NK-92 treated with Interleukin-12 subunit alpha and Interleukin-12 subunit beta, amount 100 ng/mL, for 24 hours (cell line): ENCODE results near the gene PICK1.
"Not testable (repeated sequence)": the region's sequence is repeated elsewhere in the genome, so short reads cannot be mapped to it uniquely, and the experiment has no call there.

Source experiments
- DNase-seq: peaks from one replicate; lab custom pipeline; 2025; lab: John Stamatoyannopoulos, UW

PICK1 gene

DNA sequence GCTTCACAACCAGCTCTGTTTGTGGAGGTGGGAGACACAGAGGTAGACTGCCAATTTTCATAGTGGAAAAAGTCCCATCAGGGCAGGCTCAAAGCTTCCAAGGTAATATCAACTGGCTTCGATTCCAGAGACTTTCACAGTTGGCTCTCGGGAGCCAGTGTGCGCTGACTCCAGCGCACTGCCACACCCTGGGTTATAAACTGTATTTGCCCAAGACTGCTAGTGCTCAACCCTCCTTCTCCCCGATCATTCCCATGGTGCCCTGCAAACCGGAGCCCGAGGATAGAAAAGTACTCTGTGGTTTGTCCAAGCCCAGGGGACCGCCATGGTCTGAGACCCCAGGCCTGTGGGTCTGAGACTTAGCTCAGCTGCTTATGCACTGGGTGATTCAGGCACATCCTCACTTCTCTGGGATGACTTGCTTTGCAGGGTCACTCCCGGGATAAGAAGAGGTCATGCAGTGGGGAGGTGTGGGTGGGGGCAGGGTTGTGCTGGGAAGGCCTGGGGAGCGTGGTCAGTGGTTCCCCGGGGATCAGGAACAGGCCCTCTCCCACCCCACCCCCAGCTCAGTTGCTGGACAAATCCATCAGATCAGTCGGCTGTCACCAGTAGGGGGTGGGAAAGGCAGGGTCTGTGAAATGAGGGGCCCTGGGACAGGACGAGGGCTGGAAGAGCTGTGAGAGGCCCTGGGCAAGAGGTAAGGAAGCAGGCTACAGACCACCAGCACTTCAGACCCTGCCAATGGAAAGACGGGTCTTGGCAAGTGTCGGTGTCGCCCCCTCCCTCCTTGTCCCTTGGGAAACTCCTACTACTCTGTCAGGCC is 26.7 kb upstream of the PICK1 start:
- no peak for DNase-seq

DNA sequence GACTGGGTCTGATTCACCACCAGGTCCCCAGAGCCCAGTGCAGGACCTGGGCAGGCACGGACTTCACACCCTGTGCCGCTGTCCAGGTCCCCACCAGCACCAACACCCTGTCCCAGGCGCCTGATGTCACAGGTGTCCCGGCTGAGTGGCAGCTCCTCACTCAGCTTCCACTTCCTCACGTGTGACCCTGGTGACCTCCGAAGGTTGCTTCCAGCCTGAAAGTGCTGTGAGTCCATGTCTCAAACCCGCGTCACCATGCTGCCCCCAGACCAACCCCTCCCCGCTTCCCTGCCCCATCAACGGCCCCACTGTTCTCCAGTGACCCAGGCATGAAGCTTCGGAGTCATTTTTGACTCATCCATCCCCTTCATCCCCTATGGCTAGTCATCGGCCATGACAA is 25.7 kb upstream of the PICK1 start:
- DNase-seq, result no peak

GRCh38 chr22:38032681-38033521 is 24.3 kb upstream of the PICK1 start:
- DNase-seq, result no peak

DNA sequence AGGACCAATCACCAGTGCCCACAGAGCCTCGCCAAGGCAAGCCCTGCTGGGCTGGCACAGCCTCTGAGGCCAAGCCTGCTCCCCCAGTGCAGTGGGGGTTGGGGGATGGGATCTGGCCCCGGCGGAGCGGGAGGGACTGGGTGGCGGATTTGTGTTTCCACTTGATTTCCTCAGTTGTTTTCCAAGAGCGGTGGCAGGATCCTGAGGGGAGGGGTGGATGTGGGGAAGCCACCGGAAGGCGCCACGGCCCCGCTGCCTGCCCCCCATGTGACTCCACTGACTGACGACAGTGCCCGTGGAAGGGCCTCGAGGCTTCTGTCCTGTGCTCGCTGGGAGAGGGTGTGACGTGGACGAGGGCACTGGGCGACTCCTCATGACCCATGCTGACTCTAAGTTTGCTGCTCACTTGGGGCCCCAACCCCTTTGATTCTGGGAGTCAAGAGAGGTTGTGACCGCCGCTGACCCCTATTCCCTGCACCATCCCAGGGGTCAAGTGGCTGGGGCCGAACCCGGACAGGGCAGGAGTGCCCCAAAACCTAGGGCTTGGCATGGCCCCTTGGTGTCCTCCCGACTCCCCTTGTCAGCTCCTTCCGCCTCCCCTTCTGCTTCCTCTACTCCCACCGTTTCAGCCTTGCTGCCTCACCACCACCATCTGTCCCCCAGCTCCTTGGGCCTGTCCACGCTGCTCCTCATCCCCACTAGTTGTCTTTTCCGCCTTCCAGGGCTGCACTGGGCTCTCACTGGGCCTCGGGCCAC is 23.5 kb upstream of the PICK1 start:
- no peak for DNase-seq

DNA sequence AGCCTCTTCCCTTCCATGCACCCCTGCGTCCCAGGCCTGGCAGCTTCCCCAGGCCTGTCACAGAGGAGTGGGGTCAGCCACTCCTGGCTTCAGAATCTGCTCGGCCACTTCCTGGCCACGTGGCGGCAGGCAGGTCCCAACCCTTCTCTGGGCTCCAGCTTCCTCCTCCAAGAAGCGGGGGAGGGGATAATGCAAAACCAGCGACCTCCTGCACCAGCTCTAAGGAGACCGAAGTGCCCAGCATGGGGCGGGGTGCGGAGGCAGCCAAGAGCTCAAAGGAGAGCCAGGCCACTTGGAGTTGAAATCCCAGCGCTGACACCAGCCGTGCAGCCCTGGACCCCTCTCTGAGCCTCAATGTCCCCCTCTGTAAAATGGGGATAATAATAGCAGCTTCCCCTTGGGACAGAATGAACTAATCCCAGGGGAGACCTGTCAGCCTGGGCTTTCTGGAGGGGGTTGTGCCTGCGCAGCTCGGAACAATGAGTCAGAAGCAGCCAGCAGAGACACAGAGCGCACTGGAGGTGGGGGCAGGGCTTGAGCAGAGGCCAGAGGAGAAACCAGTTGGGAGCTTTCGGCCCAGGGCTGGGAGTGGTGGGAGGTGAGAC is 22.8 kb upstream of the PICK1 start:
- DNase-seq, result no peak

DNA sequence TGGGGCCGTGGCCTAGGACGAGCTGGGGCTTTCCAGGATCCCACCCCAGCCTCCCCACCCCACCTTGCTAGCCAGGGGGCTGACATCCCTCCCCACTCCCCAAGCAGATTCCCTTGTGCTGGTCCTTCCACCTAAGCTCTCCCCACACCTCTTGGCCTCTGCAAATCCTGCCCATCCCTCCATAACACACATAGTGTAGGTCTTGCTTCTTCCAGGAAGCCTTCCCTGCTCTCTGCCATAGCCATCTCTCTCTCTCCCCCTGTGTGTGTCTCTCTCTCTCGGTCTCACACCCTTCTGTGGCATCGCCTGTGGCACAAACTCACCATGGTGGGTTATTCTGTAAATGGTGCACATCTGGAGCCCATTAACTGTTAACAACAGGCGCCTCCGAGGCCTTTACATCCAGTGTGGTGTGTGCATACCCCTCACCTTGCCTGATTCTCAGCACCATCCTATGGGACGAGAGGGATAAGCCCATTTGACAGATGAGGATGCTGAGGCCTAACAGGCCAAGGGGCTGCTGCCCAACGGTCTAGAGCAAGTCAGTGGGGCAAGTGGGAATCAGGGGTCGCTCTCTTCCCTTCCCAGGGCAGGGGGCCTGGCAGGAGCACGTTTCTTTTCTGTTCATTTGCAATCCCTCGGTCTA is 22.2 kb upstream of the PICK1 start:
- no peak for DNase-seq

DNA sequence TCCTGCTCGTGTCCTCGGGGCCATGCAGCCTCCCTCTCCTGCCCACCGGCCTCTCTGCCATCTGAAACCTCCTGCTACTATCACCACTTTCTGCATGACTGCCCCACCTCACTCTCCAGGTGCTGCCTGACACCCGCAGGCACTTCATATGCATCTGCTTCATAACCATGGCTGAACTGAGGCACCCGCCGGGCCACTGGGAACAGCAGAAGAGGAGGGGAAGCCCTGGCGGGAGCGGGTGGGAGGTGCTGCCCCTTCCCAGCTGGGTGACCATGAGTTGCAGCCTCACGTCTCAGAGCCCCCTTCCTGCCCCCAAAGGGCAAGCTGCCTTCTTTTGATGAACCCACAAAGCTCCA is 21.7 kb upstream of the PICK1 start:
- no peak for DNase-seq

DNA sequence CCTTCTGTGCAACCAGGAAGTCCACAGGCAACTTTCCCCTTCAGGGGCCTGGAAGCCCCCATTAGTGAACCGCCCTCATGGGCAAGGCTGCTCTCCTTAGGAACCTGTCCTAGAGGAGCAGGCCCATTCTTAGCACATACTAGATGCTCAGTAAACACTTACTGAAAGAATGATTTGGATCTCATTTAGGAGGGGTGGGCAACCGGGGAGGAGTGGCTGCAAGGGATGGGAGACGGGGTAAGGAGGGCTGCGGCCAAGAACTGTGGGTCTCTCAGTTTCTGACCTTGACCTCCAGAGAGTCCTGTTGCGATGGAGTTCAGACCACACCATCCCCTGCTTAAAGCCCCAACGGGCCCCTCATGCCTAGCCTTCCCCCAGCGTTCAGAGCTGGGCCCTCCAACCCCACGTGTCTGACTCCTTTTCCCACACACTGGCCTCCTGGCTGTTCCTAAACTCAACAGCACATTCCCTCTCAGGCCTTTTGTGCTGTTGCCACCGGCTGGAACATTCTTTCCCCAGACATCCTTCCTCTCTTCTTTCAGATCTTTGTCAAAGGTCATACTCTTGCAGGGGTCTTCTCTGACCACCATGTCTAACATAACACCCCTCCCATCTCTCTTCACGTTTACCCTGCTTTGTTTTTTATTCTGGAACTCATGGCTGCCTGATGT is 20.7 kb upstream of the PICK1 start:
- DNase-seq, result no peak

- not testable (repeated sequence) for DNase-seq
These were observed 19.6 kb upstream of the PICK1 start for GRCh38 chr22:38037367-38038150.

DNA sequence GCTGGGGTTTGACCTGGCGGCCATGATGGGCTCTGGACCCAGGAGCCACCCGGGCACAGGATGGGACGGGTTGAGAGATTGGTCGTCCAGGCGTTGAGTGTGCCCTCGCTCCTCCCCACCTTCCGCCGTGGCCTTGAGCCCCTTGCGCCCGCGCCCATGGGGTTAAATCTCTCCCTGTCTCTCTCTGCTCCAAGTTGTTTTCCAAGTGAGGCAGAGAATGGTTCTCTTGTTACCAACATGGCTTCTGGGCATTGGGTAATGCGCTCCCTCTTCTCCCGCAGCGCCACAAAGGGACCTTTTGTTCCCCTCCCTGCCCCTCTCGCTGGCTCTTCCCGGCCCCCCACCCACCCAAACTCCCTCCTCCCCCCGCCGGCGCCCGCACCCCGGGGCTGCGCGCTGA is 18.8 kb upstream of the PICK1 start:
- no peak for DNase-seq

DNA sequence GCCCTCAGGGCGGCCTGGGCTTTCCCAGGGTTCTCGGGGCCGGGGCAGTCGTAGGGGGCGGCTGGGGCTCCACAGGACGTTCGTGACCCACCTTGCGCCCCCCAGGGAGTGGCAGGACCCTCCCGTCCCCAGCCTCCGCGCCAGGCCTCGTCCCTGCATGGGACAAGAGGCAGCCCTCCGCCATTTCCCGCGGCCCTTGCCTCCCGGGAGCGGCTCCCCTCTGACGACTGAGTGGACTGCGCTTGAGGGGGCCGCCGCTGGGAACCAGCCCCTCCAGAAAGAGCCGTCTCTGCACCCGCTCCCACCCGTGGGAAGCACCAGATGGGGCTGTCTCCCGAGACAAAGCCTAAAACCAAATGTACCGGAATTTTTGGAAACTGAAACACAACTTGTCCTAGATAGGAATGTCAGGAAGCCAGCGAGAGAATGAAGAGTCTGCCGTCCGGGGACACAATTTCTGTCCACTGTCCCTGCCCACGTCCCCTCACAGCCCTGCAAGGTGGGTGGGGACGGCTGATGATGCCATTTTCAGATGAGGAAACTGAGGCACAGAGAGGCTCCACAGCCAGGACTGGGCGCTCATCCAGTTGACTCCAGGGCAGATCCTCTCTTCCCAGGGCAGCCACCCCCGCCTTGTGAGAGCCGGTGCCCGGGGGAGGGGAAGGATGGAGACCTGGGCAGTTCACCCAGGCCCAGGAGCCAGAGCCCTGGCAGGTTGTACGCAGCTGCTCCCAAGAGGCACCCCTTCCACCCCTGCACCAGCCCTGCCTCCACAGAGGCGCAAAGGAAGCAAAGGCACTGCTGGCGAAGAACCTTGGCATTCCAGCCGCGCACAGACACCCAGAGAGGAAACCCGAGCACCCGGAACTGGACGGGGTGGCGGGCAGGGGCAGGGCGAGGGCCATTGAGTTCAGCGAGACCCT is 18.1 kb upstream of the PICK1 start:
- no peak for DNase-seq

DNA sequence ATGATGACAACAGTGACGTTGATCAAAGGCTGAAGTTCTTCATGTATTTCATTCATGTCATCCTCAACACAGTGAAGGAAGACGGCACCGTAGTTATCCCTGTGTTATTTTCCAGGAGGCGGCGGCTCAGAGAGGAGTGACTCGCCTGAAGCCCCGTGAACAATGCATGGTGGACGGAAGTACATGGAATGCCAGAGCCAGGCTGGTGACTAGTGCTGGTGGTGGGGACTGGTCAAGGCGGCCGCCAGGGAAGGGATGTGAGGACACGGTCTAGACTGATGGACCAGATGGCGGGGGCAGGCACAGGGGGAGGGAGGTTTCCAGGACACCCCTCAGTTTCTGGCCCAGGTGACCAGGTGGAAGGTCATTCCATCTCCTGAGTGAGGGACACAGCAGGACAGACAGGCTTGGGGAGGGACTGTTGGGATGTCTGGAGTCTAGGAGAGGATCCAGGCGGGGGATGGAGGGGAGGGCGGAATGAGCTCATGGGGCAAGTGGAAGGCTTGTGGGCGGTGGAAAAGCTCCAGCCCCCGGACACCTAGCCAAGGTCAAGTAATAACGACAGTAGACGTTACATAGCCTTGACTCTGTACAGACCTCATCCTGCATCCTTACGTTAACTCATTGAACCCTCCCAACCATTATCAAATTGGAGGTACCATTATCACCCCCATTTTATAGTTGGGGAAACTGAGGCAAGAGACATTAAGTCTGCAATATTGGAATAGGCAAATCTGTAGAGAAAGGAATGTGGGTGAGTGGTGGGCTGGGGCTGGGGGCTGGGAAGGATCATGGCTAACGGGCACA is 16.0 kb upstream of the PICK1 start:
- DNase-seq, result no peak

DNA sequence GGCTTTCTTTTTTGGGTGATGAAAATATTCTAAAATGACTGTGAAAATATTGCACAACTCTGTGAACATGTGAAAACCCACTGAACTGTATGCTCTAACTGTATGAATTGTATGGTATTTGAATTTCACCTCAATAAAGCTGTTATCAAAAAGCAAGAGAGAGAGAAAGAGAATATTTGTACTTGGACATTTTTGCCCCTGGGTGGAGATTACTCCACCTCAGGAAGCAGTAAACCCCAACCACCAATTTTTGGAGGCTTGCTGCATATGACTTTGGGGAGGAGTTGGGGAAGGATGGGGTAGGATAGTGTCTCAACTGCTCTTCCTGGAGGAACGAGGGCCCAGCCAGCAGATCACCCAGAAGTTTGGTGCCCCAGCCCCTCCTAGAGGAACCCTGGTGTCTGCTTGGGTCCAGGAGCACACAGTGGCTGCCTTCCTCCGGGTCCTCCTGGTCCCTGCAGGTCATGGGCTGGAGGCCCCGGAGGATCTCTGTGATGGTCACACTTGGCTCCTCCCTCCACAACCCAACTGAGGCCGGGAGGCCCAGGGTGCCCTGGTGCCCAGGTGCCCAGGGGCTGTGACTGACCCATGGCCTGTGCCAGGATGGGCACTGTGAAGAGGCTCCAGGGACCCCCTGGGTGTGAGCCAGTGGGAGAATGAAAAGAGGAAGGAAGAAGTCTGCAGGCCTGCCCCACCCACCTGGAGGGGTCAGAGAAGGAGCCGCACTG is 15.3 kb upstream of the PICK1 start:
- DNase-seq, result no peak

- DNase-seq, result no peak
These were observed 14.8 kb upstream of the PICK1 start for GRCh38 chr22:38042488-38042790.

- no peak for DNase-seq
These were observed 13.8 kb upstream of the PICK1 start for GRCh38 chr22:38043151-38044039.

DNA sequence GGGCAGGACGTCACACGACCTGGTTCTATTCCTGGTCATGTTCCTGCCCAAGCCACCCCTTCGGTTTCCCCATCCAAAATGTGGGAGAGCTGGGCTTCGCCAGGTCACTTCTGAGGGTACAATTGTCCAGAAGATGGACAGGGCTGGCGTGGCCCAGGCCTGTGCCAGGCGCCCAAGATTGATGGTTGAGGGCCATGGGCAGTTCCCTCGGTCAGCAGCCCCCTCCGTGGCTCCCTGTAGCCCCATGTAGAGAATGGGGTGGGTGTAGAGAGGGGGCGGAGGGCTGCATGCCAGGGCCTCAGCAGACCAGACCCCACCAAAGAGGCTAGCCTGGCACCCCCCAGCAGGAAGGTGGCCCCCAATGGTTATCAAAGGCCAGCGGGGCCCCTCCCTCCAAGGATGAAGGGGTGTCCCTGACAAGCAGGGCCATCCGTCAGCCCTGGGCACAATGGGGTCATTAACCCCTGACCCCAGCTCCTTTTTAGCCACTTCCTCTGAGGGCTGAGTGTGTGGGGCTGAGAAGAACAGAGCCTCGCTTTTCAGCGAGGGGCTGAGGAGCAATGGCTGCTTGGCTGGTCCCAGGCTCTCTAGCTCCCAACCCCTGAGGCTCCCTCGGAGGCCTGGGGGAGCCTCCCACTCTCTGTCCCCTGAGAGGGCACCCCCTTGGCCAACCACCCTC is 11.0 kb upstream of the PICK1 start:
- DNase-seq, result no peak
